Chondrocyte (in vitro differentiated cells): Measurements from ENCODE around the gene ACSF3. TPM values are rescaled to one million over a fixed set of nuclear protein-coding genes. Genes with fewer than 3 reads are reported as not detected.

Experiments used
- DNase-seq: peaks from one replicate; pipeline ENCODE4 v3.0.0; 2021; ENCODE audit warnings: mixed read lengths, low spot score
- H3K27ac Mint-ChIP-seq: one replicate; pipeline ENCODE4 v1.8.0; 2021; ENCODE audit warnings: mild to moderate bottlenecking, moderate library complexity, mixed read lengths; ENCODE audit not compliant: unreplicated experiment
- H3K27me3 Mint-ChIP-seq: 2 replicates; pipeline ENCODE4 v1.8.0; 2021; ENCODE audit warnings: low read depth, mixed read lengths
- H3K36me3 Mint-ChIP-seq: 2 replicates; pipeline ENCODE4 v1.8.0; 2021; ENCODE audit warnings: low read depth, mixed read lengths
- H3K4me1 Mint-ChIP-seq: 2 replicates; pipeline ENCODE4 v1.8.0; 2021; ENCODE audit warnings: low read depth, mild to moderate bottlenecking, mixed read lengths
- H3K4me3 Mint-ChIP-seq: one replicate; pipeline ENCODE4 v1.8.0; 2021; ENCODE audit warnings: mild to moderate bottlenecking, moderate library complexity, mixed read lengths; ENCODE audit not compliant: unreplicated experiment
- H3K9me3 Mint-ChIP-seq: 2 replicates; pipeline ENCODE4 v1.8.0; 2021; ENCODE audit warnings: low read depth, mixed read lengths
- CTCF ChIP-seq: fragments of 200-600 bp; sonication (generic); IDR thresholded peaks from 2 replicates; pipeline ENCODE4 v1.5.0; 2021; ENCODE audit warnings: antibody characterized with exemption, mild to moderate bottlenecking, moderate library complexity
- total RNA-seq: library from RNA; stranded (reverse); gene quantifications from 3 replicates; pipeline ENCODE4 v1.2.1, GENCODE V29; 2021

Gene ACSF3
- total RNA-seq, 1 donor from 2014 or later, result 19.5 TPM

GRCh38 chr16:89052890-89053724 is 40.5 kb upstream of the ACSF3 start:
- H3K4me1 Mint-ChIP-seq, result no peaks in the 10 kb centered on the region
- H3K9me3 Mint-ChIP-seq, result no peaks in the 10 kb centered on the region
- no peaks in the 10 kb centered on the region for H3K36me3 Mint-ChIP-seq
- H3K27ac Mint-ChIP-seq, result no peak overlapping the region
- DNase-seq, result no peak
- no peak for TF ChIP-seq CTCF
- H3K4me3 Mint-ChIP-seq, result no peak overlapping the region
- peaks cover 27% of the 10 kb centered on the region for H3K27me3 Mint-ChIP-seq

- Mint-ChIP-seq H3K36me3 (no peaks in the 10 kb centered on the region), H3K4me1 (no peaks in the 10 kb centered on the region), H3K4me3 (no peak overlapping the region), H3K27ac (no peak overlapping the region), H3K27me3 (peaks cover 27% of the 10 kb centered on the region), H3K9me3 (no peaks in the 10 kb centered on the region)
- TF ChIP-seq CTCF, result no peak
- no peak for DNase-seq
Measured at GRCh38 chr16:89053725-89054029, 40.0 kb upstream of the ACSF3 start.

DNA sequence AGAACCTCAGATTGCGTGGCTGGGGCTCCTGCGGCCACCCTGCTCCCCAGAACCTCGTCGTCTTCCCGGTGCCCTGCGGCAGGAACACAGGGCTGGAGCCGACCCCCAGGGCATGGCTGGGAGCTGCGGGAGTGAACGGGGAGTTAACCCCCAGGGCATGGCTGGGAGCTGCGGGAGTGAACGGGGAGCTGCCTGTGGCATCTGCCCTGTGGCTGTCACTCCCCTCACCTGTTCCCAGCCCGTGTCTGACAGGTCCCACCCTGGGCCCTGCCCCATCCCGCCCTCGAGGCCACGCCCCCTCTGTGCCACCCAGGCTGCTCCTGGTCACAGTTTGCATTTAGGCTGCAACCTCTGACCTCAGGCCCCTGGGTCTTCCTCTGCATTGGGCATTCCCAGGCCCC is 39.4 kb upstream of the ACSF3 start:
- no peak for TF ChIP-seq CTCF
- no peak overlapping the region for H3K4me3 Mint-ChIP-seq
- no peak for DNase-seq
- H3K9me3 Mint-ChIP-seq, result no peaks in the 10 kb centered on the region
- no peak overlapping the region for H3K27ac Mint-ChIP-seq
- no peaks in the 10 kb centered on the region for H3K4me1 Mint-ChIP-seq
- peaks cover 24% of the 10 kb centered on the region for H3K27me3 Mint-ChIP-seq
- no peaks in the 10 kb centered on the region for H3K36me3 Mint-ChIP-seq

GRCh38 chr16:89054714-89055113 is 38.9 kb upstream of the ACSF3 start:
- Mint-ChIP-seq H3K27ac (no peak overlapping the region), H3K9me3 (no peaks in the 10 kb centered on the region), H3K27me3 (peaks cover 22% of the 10 kb centered on the region), H3K4me1 (no peaks in the 10 kb centered on the region), H3K36me3 (no peaks in the 10 kb centered on the region), H3K4me3 (no peak overlapping the region)
- DNase-seq, result no peak
- no peak for TF ChIP-seq CTCF

DNA sequence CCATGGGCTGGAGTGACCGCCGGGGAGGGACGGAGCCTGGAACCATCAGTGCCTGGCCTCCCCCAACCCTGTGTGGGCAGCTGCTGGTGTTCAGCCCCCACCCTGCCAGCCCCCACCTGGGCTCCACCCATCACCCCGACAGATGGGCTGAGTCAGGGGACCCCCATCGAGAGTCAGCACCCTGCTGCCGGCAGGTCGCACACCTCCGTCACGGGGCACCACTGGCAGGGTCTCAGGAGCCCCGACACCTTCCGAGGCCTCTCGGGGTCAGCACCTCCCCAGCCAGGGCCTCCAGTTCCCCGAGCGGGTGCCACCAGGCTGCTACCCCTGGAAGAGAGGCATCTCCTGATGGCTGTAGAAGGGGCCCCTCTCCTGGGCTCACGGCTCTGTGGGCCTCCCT is 38.3 kb upstream of the ACSF3 start:
- no peak for TF ChIP-seq CTCF
- DNase-seq, result no peak
- H3K4me1 Mint-ChIP-seq, result no peaks in the 10 kb centered on the region
- no peak overlapping the region for H3K27ac Mint-ChIP-seq
- peaks cover 25% of the 10 kb centered on the region for H3K27me3 Mint-ChIP-seq
- H3K36me3 Mint-ChIP-seq, result no peaks in the 10 kb centered on the region
- no peaks in the 10 kb centered on the region for H3K9me3 Mint-ChIP-seq
- H3K4me3 Mint-ChIP-seq, result no peak overlapping the region
